ENCODE measurements around the gene SLC25A47.

The SLC25A47 gene

DNA sequence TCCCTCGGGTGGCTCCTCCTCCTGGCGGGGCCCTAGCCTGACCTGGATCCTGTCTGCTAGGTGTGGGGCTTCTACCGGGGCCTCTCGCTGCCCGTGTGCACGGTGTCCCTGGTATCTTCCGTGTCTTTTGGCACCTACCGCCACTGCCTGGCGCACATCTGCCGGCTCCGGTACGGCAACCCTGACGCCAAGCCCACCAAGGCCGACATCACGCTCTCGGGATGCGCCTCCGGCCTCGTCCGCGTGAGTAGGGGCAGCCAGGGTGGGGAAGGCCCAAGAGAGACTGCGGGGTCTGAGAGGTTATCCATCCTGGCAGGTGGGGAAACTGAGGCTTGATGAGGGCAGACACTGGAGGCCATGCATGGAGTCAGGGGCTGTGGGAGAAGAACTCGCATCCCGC, 4.0 kb downstream of the SLC25A47 start:
- Mint-ChIP-seq H3K9me3 (no peaks in the 10 kb centered on the region), H3K4me3 (no peak overlapping the region), H3K4me1 (peaks cover 5% of the 10 kb centered on the region), H3K27me3 (ENCODE audit: low read depth) (no peaks in the 10 kb centered on the region), H3K36me3 (ENCODE audit: low read depth) (no peaks in the 10 kb centered on the region), H3K27ac (no peak overlapping the region)
- TF ChIP-seq, protein P1, sequence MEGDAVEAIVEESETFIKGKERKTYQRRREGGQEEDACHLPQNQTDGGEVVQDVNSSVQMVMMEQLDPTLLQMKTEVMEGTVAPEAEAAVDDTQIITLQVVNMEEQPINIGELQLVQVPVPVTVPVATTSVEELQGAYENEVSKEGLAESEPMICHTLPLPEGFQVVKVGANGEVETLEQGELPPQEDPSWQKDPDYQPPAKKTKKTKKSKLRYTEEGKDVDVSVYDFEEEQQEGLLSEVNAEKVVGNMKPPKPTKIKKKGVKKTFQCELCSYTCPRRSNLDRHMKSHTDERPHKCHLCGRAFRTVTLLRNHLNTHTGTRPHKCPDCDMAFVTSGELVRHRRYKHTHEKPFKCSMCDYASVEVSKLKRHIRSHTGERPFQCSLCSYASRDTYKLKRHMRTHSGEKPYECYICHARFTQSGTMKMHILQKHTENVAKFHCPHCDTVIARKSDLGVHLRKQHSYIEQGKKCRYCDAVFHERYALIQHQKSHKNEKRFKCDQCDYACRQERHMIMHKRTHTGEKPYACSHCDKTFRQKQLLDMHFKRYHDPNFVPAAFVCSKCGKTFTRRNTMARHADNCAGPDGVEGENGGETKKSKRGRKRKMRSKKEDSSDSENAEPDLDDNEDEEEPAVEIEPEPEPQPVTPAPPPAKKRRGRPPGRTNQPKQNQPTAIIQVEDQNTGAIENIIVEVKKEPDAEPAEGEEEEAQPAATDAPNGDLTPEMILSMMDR (IDR thresholded peaks at IDR 0.05; ENCODE audit: unreplicated experiment in 3 of 3): no peak

DNA sequence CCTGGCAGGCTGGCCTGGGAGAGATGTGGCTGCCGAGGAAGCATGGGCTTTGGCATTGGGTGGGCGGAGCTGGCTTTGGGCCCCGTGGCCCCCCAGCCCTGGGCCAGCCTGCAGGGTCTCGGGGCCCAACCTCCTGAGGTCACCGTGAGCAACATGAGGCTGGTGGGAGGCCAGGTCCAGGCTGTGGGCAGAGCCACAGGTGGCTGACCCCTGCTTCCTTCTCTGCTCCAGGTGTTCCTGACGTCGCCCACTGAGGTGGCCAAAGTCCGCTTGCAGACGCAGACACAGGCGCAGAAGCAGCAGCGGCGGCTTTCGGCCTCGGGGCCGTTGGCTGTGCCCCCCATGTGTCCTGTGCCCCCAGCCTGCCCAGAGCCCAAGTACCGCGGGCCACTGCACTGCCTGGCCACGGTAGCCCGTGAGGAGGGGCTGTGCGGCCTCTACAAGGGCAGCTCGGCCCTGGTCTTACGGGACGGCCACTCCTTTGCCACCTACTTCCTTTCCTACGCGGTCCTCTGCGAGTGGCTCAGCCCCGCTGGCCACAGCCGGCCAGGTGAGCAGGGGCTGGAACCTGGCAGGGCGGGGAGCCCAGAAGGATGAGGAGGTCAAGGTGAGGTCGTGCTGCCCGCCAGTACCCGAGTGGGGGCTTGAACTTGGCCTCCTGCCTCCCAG, 5.5 kb downstream of the SLC25A47 start:
- Mint-ChIP-seq H3K27ac (no peak overlapping the region), H3K36me3 (ENCODE audit: low read depth) (no peaks in the 10 kb centered on the region), H3K27me3 (ENCODE audit: low read depth) (no peaks in the 10 kb centered on the region), H3K4me3 (no peak overlapping the region), H3K4me1 (peaks cover 5% of the 10 kb centered on the region), H3K9me3 (no peaks in the 10 kb centered on the region)
- TF ChIP-seq, protein P1 (IDR thresholded peaks at IDR 0.05; ENCODE audit: unreplicated experiment in 3 of 3): no peak

DNA sequence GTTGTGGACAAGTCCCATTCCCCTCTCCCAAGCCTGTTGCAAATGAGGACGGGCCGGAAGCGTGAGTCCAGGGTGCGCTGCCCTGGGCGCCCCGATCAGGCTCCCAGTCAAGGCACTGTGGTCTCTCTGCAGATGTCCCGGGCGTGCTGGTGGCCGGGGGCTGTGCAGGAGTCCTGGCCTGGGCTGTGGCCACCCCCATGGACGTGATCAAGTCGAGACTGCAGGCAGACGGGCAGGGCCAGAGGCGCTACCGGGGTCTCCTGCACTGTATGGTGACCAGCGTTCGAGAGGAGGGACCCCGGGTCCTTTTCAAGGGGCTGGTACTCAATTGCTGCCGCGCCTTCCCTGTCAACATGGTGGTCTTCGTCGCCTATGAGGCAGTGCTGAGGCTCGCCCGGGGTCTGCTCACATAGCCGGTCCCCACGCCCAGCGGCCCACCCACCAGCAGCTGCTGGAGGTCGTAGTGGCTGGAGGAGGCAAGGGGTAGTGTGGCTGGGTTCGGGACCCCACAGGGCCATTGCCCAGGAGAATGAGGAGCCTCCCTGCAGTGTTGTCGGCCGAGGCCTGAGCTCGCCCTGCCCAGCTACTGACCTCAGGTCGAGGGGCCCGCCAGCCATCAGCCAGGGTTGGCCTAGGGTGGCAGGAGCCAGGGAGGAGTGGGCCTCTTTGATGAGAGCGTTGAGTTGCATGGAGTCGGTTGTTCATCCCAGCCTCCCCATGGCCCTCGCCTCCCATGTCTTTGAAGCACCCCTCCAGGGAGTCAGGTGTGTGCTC, 6.3 kb downstream of the SLC25A47 start:
- TF ChIP-seq, protein P1 (IDR thresholded peaks at IDR 0.05; ENCODE audit: unreplicated experiment in 3 of 3): no peak
- Mint-ChIP-seq H3K27ac (no peak overlapping the region), H3K4me3 (no peak overlapping the region), H3K4me1 (peaks cover 5% of the 10 kb centered on the region), H3K27me3 (ENCODE audit: low read depth) (no peaks in the 10 kb centered on the region), H3K9me3 (no peaks in the 10 kb centered on the region), H3K36me3 (ENCODE audit: low read depth) (peaks cover 2% of the 10 kb centered on the region)

DNA sequence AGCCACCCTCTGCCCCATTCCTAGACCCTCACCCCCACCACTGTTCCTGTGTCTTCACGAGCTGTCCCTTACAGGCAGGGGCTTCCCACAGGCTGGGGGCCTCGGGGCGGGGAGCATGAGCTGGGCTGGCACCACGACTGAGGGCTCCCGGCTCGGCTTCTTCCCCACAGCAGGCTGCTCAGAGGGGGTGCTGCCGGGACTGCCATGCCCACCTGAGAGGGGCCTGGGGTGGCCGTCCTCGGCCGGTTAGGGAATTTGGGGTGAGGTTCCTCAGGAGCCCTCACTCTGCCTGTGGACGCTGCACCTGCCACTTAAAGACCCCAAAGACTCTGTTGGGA, 6.8 kb downstream of the SLC25A47 start:
- peaks cover 7% of the 10 kb centered on the region for H3K36me3 Mint-ChIP-seq (ENCODE audit: low read depth)
- H3K27ac Mint-ChIP-seq: no peak overlapping the region
- no peaks in the 10 kb centered on the region for H3K27me3 Mint-ChIP-seq (ENCODE audit: low read depth)
- H3K4me3 Mint-ChIP-seq: no peak overlapping the region
- H3K9me3 Mint-ChIP-seq: no peaks in the 10 kb centered on the region
- H3K4me1 Mint-ChIP-seq: peaks cover 5% of the 10 kb centered on the region
- TF ChIP-seq, protein P1 (IDR thresholded peaks at IDR 0.05; ENCODE audit: unreplicated experiment in 3 of 3): no peak

DNA sequence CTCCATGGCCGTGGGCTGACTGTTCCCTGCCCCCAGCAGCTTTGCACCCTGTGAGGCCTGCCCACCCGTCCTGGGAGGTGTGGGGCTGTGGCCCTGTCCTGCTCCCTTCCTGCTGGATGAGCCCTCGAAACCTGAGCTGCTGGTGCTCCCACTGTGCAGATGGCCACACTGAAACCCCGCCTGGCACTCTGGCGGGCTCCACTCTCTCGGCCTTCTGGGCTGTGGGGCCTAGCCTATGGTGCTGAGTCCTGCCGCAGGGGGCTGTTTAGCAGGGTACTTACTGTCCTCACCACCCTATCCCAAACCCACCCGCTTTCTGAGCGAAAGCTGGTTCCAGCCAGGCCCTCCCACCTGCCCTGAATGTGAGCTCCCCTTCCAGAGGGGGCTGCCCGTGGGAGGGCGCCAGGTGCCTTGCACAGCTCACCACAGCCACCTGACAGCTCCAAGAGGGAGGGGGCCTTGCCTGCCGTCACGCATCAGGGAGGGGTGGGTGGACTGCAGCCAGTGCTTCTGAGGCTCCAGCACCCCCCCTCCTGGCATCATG, 7.3 kb downstream of the SLC25A47 start:
- H3K27ac Mint-ChIP-seq: no peak overlapping the region
- no peaks in the 10 kb centered on the region for H3K27me3 Mint-ChIP-seq (ENCODE audit: low read depth)
- TF ChIP-seq, protein P1 (IDR thresholded peaks at IDR 0.05; ENCODE audit: unreplicated experiment in 3 of 3): no peak
- H3K36me3 Mint-ChIP-seq (ENCODE audit: low read depth): peaks cover 7% of the 10 kb centered on the region
- no peak overlapping the region for H3K4me3 Mint-ChIP-seq
- no peaks in the 10 kb centered on the region for H3K9me3 Mint-ChIP-seq
- H3K4me1 Mint-ChIP-seq: peaks cover 5% of the 10 kb centered on the region
